Activated T-helper 17 cell treated with anti-CD3 and anti-CD28 coated beads, Interleukin-2, amount 50 U/mL, for 72 hours (primary cell): ENCODE results near the gene APCDD1. TPM values are rescaled to one million over a fixed set of nuclear protein-coding genes. Genes with fewer than 3 reads are reported as not detected.
"Not testable (repeated sequence)": the region's sequence is repeated elsewhere in the genome, so short reads cannot be mapped to it uniquely, and the experiment has no call there.

Experiments
- ATAC-seq: fragments of 150-1000 bp; cut with Tn5 transposase; replicated peaks from 2 replicates; pipeline ENCODE4 v1.10.0; 2021; ENCODE audit warnings: mild to moderate bottlenecking, moderate library complexity
- H3K27ac Mint-ChIP-seq: one replicate; pipeline ENCODE4 v1.8.0; 2022; ENCODE audit warnings: mixed read lengths
- H3K27me3 Mint-ChIP-seq: one replicate; pipeline ENCODE4 v1.8.0; 2022; ENCODE audit warnings: mixed read lengths
- H3K36me3 Mint-ChIP-seq: one replicate; pipeline ENCODE4 v1.8.0; 2022; ENCODE audit warnings: low read depth, mild to moderate bottlenecking, mixed read lengths
- H3K4me1 Mint-ChIP-seq: one replicate; pipeline ENCODE4 v1.8.0; 2022; ENCODE audit warnings: mixed read lengths
- H3K4me3 Mint-ChIP-seq: one replicate; pipeline ENCODE4 v1.8.0; 2022; ENCODE audit warnings: mild to moderate bottlenecking, mixed read lengths
- H3K9me3 Mint-ChIP-seq: one replicate; pipeline ENCODE4 v1.8.0; 2022; ENCODE audit warnings: mixed read lengths
- total RNA-seq, 2 donors: library from RNA; stranded (reverse); gene quantifications; one replicate each; pipeline ENCODE4 v1.2.3, GENCODE V29; 2022

Gene APCDD1
- total RNA-seq, 2 donors from 2014 or later = not detected

GRCh38 chr18:10463096-10463495, 8.7 kb downstream of the APCDD1 start:
- no peak overlapping the region for H3K27ac Mint-ChIP-seq
- H3K4me1 Mint-ChIP-seq = no peaks in the 10 kb centered on the region
- no peaks in the 10 kb centered on the region for H3K9me3 Mint-ChIP-seq
- no peaks in the 10 kb centered on the region for H3K36me3 Mint-ChIP-seq
- H3K27me3 Mint-ChIP-seq = peaks cover 26% of the 10 kb centered on the region
- ATAC-seq = no peak
- H3K4me3 Mint-ChIP-seq = no peak overlapping the region

- no peaks in the 10 kb centered on the region for H3K36me3 Mint-ChIP-seq
- H3K27ac Mint-ChIP-seq = no peak overlapping the region
- H3K27me3 Mint-ChIP-seq = peaks cover 25% of the 10 kb centered on the region
- no peaks in the 10 kb centered on the region for H3K4me1 Mint-ChIP-seq
- no peak overlapping the region for H3K4me3 Mint-ChIP-seq
- ATAC-seq = no peak
- no peaks in the 10 kb centered on the region for H3K9me3 Mint-ChIP-seq
These were observed 9.3 kb downstream of the APCDD1 start for GRCh38 chr18:10463741-10464140.

- H3K36me3 Mint-ChIP-seq, H3K27ac Mint-ChIP-seq, H3K9me3 Mint-ChIP-seq, H3K4me1 Mint-ChIP-seq, H3K4me3 Mint-ChIP-seq, ATAC-seq: not testable (repeated sequence)
- peaks cover 24% of the 10 kb centered on the region for H3K27me3 Mint-ChIP-seq
These were observed 9.8 kb downstream of the APCDD1 start for GRCh38 chr18:10464161-10464648.

GRCh38 chr18:10465174-10465939, 10.9 kb downstream of the APCDD1 start:
- Mint-ChIP-seq H3K27ac (no peak overlapping the region), H3K36me3 (no peaks in the 10 kb centered on the region), H3K9me3 (no peaks in the 10 kb centered on the region), H3K4me3 (no peak overlapping the region), H3K27me3 (peaks cover 23% of the 10 kb centered on the region), H3K4me1 (no peaks in the 10 kb centered on the region)
- ATAC-seq = no peak

- no peak overlapping the region for H3K27ac Mint-ChIP-seq
- no peaks in the 10 kb centered on the region for H3K36me3 Mint-ChIP-seq
- no peak for ATAC-seq
- H3K9me3 Mint-ChIP-seq = no peaks in the 10 kb centered on the region
- H3K4me3 Mint-ChIP-seq = no peak overlapping the region
- H3K27me3 Mint-ChIP-seq = peaks cover 15% of the 10 kb centered on the region
- no peaks in the 10 kb centered on the region for H3K4me1 Mint-ChIP-seq
These were observed 16.0 kb downstream of the APCDD1 start for GRCh38 chr18:10470429-10470828.

GRCh38 chr18:10471574-10471973, 17.1 kb downstream of the APCDD1 start:
- Mint-ChIP-seq H3K27me3 (peaks cover 23% of the 10 kb centered on the region), H3K4me3 (no peak overlapping the region), H3K9me3 (no peaks in the 10 kb centered on the region), H3K36me3 (no peaks in the 10 kb centered on the region), H3K4me1 (no peaks in the 10 kb centered on the region), H3K27ac (no peak overlapping the region)
- ATAC-seq = no peak

- Mint-ChIP-seq H3K27ac (no peak overlapping the region), H3K4me1 (no peaks in the 10 kb centered on the region), H3K9me3 (no peaks in the 10 kb centered on the region), H3K27me3 (peaks cover 29% of the 10 kb centered on the region), H3K36me3 (no peaks in the 10 kb centered on the region), H3K4me3 (no peak overlapping the region)
- no peak for ATAC-seq
These were observed 18.7 kb downstream of the APCDD1 start for GRCh38 chr18:10473132-10473531.

GRCh38 chr18:10474309-10474708, 19.9 kb downstream of the APCDD1 start:
- no peak for ATAC-seq
- Mint-ChIP-seq H3K27ac (no peak overlapping the region), H3K4me3 (no peak overlapping the region)

GRCh38 chr18:10475276-10475653, 20.8 kb downstream of the APCDD1 start:
- Mint-ChIP-seq H3K27ac (no peak overlapping the region), H3K9me3 (no peaks in the 10 kb centered on the region), H3K27me3 (peaks cover 30% of the 10 kb centered on the region), H3K36me3 (no peaks in the 10 kb centered on the region), H3K4me1 (no peaks in the 10 kb centered on the region), H3K4me3 (no peak overlapping the region)
- ATAC-seq = no peak

More at GRCh38 chr18:10474309-10474708, 19.9 kb downstream of the APCDD1 start:
- H3K9me3 Mint-ChIP-seq = no peaks in the 10 kb centered on the region
- peaks cover 30% of the 10 kb centered on the region for H3K27me3 Mint-ChIP-seq
- H3K36me3 Mint-ChIP-seq = no peaks in the 10 kb centered on the region
- H3K4me1 Mint-ChIP-seq = no peaks in the 10 kb centered on the region

GRCh38 chr18:10475654-10476291, 21.3 kb downstream of the APCDD1 start:
- Mint-ChIP-seq H3K9me3 (no peaks in the 10 kb centered on the region), H3K4me3 (no peak overlapping the region), H3K27me3 (peaks cover 30% of the 10 kb centered on the region), H3K36me3 (no peaks in the 10 kb centered on the region), H3K4me1 (no peaks in the 10 kb centered on the region), H3K27ac (no peak overlapping the region)
- ATAC-seq = no peak

GRCh38 chr18:10476338-10476791, 21.9 kb downstream of the APCDD1 start:
- Mint-ChIP-seq H3K4me3 (no peak overlapping the region), H3K4me1 (no peaks in the 10 kb centered on the region), H3K9me3 (no peaks in the 10 kb centered on the region), H3K27ac (no peak overlapping the region), H3K36me3 (no peaks in the 10 kb centered on the region), H3K27me3 (peaks cover 30% of the 10 kb centered on the region)
- ATAC-seq = no peak

- H3K4me3 Mint-ChIP-seq = no peak overlapping the region
- no peak for ATAC-seq
- no peaks in the 10 kb centered on the region for H3K9me3 Mint-ChIP-seq
- H3K36me3 Mint-ChIP-seq = no peaks in the 10 kb centered on the region
- H3K27ac Mint-ChIP-seq = no peak overlapping the region
- H3K4me1 Mint-ChIP-seq = no peaks in the 10 kb centered on the region
- peaks cover 30% of the 10 kb centered on the region for H3K27me3 Mint-ChIP-seq
These were observed 22.9 kb downstream of the APCDD1 start for GRCh38 chr18:10477121-10477862.

GRCh38 chr18:10477863-10478260, 23.4 kb downstream of the APCDD1 start:
- Mint-ChIP-seq H3K27ac (no peak overlapping the region), H3K9me3 (no peaks in the 10 kb centered on the region), H3K4me3 (no peak overlapping the region), H3K27me3 (peaks cover 30% of the 10 kb centered on the region), H3K4me1 (no peaks in the 10 kb centered on the region), H3K36me3 (no peaks in the 10 kb centered on the region)
- ATAC-seq = no peak

GRCh38 chr18:10481831-10482230, 27.4 kb downstream of the APCDD1 start:
- H3K4me1 Mint-ChIP-seq = no peaks in the 10 kb centered on the region

More at GRCh38 chr18:10481831-10482230, 27.4 kb downstream of the APCDD1 start:
- no peak for ATAC-seq
- H3K27me3 Mint-ChIP-seq = peaks cover 15% of the 10 kb centered on the region
- H3K27ac Mint-ChIP-seq = no peak overlapping the region
- no peak overlapping the region for H3K4me3 Mint-ChIP-seq
- no peaks in the 10 kb centered on the region for H3K36me3 Mint-ChIP-seq
- no peaks in the 10 kb centered on the region for H3K9me3 Mint-ChIP-seq
